GM20431 (cell line): ENCODE measurements around the gene INHBE.
"Not testable (repeated sequence)": the region's sequence is repeated elsewhere in the genome, so short reads cannot be mapped to it uniquely, and the experiment has no call there.

Experiments
- in situ Hi-C: fragments of 300-500 bp; cut with MseI, MboI; formaldehyde crosslinking; loops from one replicate; pipeline ENCODE4 v1.15.0; 2020; ENCODE audit warnings: low sequenced_read_pairs; ENCODE audit not compliant: unreplicated experiment

Gene INHBE

GRCh38 chr12:57439762-57440266 lies 15.3 kb upstream of the INHBE start:
- in situ Hi-C loops: no loop called here

DNA sequence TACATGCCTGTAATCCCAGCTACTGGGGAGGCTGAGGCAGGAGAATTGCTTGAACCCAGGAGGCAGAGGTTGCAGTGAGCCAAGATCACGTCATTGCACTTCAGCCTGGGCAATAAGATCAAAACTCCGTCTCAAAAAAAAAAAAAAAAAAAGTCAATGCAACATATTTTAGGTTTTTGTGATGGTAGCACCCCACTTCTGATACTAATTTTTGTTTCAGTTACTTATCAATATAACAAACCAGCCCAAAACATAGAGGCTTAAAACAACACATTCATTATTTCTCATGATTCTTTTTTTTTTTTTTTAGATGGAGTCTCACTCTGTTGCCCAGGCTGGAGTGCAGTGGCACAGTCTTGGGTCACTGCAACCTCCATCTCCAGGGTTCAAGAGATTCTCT lies 13.7 kb upstream of the INHBE start:
- in situ Hi-C loops: not testable (repeated sequence)

- in situ Hi-C loops: no loop called here
Observed at GRCh38 chr12:57441846-57442427, 13.2 kb upstream of the INHBE start.

DNA sequence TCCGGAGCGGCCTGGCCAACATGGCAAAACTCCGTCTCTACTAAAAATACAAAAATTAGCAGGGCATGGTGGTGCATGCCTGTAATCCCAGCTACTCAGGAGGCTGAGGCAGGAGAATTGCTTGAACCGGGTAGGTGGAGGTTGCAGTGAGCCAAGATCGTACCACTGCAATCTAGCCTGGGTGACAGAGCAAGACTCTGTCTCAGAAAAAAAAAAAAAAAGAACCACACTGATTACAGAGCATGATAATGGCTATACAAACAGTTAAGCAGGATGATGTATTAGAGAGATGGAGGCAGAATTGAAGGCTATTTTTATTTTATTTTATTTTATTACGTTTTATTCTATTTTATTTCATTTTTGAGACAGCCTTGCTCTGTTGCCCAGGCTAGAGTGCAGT lies 10.8 kb upstream of the INHBE start:
- in situ Hi-C loops: not testable (repeated sequence)

DNA sequence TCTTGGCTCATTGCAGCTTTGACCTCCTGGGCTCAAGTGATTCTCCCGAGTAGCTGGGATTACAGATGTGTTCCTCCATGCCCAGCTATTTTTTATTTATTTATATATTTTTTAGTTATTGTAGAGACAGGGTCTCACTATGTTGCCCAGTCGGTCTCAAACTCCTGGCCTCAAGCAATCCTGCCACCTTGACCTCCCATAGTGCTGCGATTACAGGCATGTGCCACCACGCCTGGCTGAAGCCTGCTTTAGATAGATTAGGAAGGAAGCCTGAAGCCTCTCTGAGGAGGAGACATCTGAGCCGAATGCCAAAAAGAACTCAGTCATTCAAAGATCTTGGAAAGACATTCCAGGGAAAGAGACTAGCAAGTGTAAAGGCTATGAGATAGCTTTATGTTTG lies 10.4 kb upstream of the INHBE start:
- in situ Hi-C loops: no loop called here

- in situ Hi-C loops: no loop called here
Observed at GRCh38 chr12:57446292-57446960, 8.7 kb upstream of the INHBE start.

- in situ Hi-C loops: no loop called here
Observed at GRCh38 chr12:57448669-57449068, 6.4 kb upstream of the INHBE start.

DNA sequence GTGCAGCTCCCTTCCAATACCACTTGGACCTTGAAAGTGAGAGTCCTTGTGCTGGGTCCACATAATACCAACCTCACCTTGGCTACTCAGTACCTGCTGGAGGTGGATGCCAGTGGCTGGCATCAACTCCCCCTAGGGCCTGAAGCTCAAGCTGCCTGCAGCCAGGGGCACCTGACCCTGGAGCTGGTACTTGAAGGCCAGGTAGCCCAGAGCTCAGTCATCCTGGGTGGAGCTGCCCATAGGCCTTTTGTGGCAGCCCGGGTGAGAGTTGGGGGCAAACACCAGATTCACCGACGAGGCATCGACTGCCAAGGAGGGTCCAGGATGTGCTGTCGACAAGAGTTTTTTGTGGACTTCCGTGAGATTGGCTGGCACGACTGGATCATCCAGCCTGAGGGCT lies 5.7 kb upstream of the INHBE start:
- in situ Hi-C loops: no loop called here

DNA sequence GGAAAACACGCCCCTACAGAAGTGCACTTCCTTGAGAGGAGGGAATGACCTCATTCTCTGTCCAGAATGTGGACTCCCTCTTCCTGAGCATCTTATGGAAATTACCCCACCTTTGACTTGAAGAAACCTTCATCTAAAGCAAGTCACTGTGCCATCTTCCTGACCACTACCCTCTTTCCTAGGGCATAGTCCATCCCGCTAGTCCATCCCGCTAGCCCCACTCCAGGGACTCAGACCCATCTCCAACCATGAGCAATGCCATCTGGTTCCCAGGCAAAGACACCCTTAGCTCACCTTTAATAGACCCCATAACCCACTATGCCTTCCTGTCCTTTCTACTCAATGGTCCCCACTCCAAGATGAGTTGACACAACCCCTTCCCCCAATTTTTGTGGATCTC lies 5.0 kb upstream of the INHBE start:
- in situ Hi-C loops: loop anchor here (10.0 kb wide), 1 partner anchor 185 kb away; no protein-coding TSS in a partner anchor

DNA sequence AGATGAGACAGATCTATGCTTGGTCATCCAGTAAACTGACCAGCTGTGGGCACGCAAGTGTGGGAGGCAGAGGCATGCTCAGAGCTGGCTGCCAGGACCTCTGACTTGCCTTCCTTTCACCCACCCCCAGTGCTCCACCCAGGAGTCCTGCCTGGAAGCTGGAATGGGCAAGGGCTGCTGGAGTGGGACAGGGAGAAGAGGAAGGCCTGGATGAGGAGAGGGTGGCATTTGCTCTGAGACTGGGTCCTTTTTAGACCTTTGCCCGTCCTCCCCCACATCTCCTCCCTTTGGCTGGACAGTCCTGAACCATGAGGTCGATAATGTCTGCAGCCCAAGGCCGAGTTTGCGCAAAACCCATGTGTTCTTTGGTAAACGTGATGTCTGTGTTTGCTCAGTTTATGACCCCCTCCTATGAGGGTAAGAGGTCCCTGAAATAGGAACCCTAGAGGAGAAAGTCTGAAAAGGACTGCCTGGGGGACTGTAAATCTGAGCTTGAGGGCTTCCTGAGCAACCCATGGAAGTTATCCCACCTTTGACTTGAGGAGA lies 3.8 kb upstream of the INHBE start:
- in situ Hi-C loops: loop anchor here (10.0 kb wide), 1 partner anchor 187 kb away; no protein-coding TSS in a partner anchor

DNA sequence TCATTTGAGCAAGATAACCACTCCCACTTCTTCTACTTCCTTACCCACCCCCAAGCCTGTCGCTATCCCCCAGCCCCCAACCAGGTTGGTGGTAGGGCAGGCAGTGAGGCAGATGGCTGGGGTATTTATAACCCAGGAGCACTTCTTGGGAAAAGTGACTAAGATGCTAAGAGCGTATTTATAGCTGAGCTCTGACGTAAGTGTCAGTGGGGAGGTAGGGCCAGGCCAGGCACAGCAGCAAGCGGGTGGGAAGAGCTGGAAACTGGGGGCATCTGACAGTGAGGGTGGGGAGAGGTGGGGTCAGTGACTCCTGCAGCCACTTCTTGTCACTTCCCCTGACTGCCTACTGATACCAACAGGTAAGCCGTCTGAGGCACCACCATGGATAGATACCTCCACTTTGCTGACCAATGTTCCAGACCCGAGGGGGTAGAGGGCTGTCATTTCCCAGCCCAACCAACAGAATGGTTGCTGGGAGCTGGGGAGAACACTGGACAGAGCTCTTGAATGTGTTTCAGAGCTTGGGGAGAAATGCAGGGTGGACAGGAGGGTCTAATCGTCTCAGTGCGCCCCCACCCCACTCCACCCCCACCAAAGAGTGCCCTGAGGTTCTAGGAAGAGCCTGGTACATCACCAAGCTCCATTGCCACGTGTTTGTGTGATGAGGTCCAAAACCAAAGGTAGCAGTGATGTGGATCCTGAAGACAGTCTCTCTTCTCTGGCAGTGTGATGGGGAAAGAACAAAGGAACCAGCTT lies 2.7 kb upstream of the INHBE start:
- in situ Hi-C loops: loop anchor here (10.0 kb wide), 1 partner anchor 188 kb away; no protein-coding TSS in a partner anchor

DNA sequence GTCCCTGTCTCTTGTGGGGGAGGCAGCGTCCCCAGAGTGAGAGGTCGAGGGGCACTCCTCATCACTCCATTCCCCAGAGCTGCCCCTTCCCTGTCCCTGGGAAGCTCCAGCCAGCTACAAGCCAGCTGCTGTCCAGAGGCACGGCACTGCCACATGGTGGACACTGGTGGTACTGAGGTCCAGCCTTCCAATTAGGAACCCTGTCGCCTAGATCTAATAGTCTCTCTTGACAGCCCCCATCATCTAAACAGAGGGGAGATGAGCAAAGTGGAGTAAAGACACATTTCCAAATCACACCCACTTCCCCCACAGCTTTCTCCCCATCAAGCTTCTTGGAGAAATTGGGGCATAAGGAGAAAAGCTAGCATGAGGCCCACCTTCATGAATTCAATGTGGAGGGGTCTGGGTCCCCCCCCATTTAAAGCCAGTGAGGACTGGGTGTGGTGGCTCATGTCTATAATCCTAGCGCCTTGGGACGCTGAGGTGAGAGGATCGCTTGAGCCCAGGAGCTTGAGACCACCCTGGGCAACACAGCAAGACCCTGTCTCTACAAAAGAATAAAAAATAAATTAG lies 2.1 kb upstream of the INHBE start:
- in situ Hi-C loops: loop anchor here (10.0 kb wide), 1 partner anchor 188 kb away; no protein-coding TSS in a partner anchor

- in situ Hi-C loops: loop anchor here (10.0 kb wide), 1 partner anchor 189 kb away; no protein-coding TSS in a partner anchor
Observed at GRCh38 chr12:57454213-57454565, 918 bp upstream of the INHBE start.

- in situ Hi-C loops: loop anchor here (10.0 kb wide), 1 partner anchor 191 kb away; no protein-coding TSS in a partner anchor
Observed at GRCh38 chr12:57455374-57456144, 452 bp downstream of the INHBE start.

GRCh38 chr12:57456145-57456700 lies 1.1 kb downstream of the INHBE start:
- in situ Hi-C loops: loop anchor here (10.0 kb wide), 1 partner anchor 191 kb away; no protein-coding TSS in a partner anchor

GRCh38 chr12:57456737-57457490 lies 1.8 kb downstream of the INHBE start:
- in situ Hi-C loops: loop anchor here (10.0 kb wide), 1 partner anchor 192 kb away; no protein-coding TSS in a partner anchor

- in situ Hi-C loops: loop anchor here (10.0 kb wide), 1 partner anchor 194 kb away; no protein-coding TSS in a partner anchor
Observed at GRCh38 chr12:57458665-57459054, 3.6 kb downstream of the INHBE start.

DNA sequence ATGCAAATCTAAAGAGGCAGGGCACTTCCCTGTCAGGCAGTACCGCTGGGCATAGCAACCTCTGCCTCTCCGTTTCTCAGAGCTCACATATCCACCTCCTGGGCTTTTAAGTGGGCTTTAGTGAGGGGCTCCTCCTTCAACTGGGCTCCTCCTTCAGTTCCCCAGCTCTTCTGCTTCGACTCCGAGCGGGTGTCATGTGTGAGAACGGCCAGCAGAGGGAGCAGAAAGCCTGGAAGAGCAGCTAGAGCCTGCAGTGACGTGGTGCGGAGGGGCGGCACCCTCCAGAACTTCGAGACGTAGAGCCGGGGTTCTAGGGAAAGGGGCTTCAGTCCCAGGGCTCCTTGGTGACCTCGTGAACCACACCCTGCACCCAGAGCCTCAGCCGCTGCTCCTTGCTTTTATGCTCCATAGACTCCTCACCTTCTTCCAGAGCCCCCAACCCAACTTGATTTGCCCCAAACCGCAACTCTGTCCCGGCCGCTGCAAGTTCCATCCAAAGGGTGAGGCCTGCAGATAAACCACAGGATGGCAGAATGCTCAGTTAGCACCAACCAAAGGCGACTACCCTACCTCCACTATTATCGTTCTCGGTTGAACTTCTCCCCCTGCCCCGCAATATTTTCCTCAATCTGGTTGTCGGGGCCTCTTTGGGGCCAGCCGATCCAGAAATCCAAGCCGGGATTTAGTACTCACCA lies 4.1 kb downstream of the INHBE start:
- in situ Hi-C loops: loop anchor here (10.0 kb wide), 1 partner anchor 194 kb away; no protein-coding TSS in a partner anchor
